CD1c-positive myeloid dendritic cell (primary cell): ENCODE measurements around the gene ZBTB16.

ENCODE experiments used
- DNase-seq: peaks from one replicate; pipeline ENCODE4 v3.0.0-alpha.2; 2016; ENCODE audit errors: extremely low spot score

The ZBTB16 gene

GRCh38 chr11:114106986-114107385, 47.5 kb downstream of the ZBTB16 start:
- DNase-seq, result no peak

- DNase-seq, result no peak
These were observed 49.1 kb downstream of the ZBTB16 start for GRCh38 chr11:114108501-114109205.

- DNase-seq, result no peak
These were observed 49.9 kb downstream of the ZBTB16 start for GRCh38 chr11:114109206-114110090.

GRCh38 chr11:114110123-114110522, 50.6 kb downstream of the ZBTB16 start:
- DNase-seq, result no peak

GRCh38 chr11:114110952-114111947, 51.7 kb downstream of the ZBTB16 start:
- DNase-seq, result peak; percentile 16

- no peak for DNase-seq
These were observed 56.0 kb downstream of the ZBTB16 start for GRCh38 chr11:114115451-114115928.

DNA sequence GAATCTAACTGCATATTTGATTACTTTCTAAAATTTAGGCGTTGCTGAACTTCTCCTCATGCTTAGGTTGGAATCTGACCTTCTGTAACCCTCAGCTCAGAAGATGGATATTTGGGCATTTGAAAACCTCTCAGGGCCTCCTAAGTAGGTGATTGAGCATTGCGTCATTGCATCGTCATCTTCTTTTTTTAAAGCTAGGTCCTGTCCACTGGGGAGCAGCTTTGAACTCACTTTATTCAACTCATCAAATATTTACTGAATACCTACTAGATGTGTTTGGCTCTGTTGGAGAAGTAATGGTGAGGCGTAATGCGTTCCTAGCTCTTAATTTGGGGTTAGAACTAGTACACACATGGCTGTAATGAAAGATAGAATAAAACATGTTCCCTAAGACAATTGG, 56.8 kb downstream of the ZBTB16 start:
- no peak for DNase-seq

DNA sequence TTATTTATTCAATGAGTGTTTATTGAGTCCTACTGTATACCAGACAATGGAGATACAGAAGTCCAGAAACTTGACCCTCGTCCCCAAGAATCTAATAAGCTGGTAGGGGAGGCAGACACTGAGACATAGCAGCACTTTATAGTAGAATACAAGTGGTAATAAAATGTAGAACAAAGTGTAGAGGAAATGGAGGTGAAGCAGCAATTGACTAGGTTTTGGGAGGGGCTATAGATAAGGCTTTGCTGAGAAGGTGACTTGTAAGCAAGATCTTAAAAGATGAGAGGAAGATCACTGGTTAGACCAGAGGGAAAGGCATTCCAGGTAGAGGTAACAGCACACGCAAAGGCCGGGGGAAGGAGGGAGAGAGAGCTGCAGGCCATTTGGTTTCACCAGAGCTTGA, 57.3 kb downstream of the ZBTB16 start:
- no peak for DNase-seq

GRCh38 chr11:114120606-114121005, 61.1 kb downstream of the ZBTB16 start:
- DNase-seq, result no peak

DNA sequence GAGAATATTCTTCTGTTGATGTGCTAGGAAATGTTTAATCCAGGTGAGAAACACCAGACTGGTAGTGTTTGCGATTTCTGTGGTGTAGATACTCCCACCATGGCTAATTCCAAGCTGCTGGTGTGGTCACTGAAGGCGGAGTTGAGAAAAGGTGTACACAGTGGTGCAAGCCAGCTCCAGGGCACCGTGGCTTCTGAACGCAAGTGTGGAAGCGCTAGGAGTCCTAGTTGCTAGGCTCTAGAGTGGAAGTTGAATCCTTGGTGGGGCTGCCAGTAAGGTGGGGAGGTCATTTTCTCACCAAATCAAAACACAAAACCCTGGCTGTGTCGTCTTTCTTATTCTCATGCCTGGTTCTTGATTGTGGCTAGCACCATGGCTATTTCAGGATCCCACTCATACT, 61.6 kb downstream of the ZBTB16 start:
- no peak for DNase-seq

DNA sequence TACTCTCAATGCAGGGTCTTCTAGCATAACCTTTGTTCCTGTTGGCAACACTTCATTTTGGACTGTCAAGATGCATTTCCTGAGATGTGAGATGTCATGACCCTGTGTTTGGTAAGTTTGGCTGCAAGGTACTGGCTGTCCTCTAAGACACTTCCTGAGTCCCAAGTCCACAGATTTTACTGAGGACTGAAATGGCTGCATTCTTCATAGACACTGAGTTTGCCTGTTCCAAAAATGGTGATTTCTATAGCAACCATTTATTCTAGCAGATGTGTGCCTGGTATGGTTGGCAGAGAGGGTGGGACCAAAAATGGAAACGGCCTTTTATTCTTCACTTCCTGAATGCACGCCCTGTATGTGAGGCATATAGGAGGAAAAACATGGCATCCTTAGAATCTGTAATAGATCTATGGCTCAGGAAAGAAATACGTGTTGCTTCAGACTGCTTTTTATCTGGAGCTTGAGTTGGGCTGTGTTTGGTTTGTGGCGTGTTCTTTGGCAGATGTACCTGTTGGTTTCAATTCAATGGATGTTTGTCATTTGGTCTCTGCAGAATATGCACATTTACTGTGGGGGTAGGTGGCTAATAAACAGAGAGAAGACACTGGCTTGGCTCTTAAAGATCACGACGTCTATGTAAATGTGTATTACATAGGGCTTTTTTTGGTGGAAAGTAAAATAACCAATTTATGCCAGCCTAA, 62.4 kb downstream of the ZBTB16 start:
- no peak for DNase-seq

DNA sequence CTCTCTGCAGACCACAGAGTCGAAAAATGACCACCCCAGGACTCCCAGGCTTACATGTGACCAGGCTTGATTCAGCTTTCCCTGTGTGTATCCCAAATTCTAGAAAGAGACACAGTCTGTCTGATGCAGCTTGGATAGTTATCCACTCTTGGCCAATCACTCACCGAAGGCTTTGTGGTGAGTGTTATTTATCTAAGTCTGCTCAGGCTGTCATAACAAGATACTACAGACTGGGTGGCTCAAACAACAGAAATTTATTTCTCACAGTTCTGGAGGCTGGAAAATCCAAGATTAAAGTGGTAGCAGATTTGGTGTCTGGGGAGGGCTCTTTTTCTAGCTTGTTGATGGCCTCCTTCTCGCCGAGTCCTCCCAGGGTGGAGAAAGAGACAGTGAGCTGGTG, 63.2 kb downstream of the ZBTB16 start:
- DNase-seq, result no peak

GRCh38 chr11:114123692-114124330, 64.3 kb downstream of the ZBTB16 start:
- DNase-seq, result no peak

- DNase-seq, result no peak
These were observed 65.2 kb downstream of the ZBTB16 start for GRCh38 chr11:114124601-114125144.

GRCh38 chr11:114125531-114125930, 66.0 kb downstream of the ZBTB16 start:
- no peak for DNase-seq

DNA sequence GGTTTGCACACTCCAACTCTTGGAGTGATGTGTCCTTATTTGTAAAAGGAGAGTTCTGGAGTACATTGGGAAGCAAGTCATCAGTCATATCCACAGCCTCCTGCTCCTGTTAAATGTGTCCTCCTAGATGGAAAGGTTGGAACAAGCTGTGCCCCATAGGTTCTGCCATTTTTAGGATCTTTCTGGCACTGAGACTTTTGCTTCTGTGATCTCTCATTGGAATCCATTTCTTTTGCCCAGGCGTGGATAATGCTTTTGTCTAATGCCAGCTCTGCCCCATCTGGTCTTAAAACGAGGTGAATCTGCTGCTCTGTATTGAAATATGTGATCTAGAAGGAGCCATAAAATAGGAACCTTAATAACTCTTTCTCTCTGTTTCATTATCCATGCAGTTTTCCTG, 66.4 kb downstream of the ZBTB16 start:
- DNase-seq, result no peak

DNA sequence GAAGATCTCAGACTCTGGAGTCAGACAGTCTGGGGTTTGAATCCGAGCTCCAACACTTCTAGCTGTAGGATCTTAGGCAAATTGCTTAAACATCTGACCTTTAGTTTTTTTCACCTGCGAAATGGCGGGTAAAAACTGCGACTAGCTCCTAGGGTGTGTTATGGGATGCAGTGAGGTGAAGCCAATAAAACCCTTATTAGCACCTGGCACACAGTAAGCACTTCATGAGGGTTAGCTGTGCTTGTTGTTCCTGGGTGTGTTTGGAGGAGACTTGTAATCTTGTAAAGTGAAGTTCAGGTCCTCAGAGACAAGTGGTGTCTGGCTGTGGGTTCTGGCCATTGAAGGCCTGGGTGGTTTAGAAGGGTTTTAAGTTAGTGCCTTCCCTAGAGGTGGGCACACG, 68.9 kb downstream of the ZBTB16 start:
- DNase-seq, result no peak

GRCh38 chr11:114129142-114129541, 69.6 kb downstream of the ZBTB16 start:
- no peak for DNase-seq

DNA sequence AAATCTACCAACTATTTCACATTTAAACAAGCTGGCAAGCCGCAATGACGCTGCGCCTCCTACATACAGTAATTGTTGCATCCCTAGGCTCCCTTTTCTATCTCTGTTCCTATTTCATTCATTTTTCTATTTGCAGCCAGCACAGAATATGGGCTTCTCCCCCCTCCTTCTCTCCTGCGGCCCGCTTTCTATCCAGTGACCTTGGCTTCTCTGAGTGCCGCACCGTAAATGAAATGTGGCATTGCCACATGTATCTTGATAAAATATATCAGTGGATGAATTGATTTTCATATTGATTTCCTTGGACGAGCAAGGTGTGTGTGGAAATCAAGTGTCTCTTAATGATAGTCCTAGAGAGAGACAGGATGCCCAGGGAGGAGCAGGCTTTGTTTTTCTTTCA, 70.2 kb downstream of the ZBTB16 start:
- no peak for DNase-seq

DNA sequence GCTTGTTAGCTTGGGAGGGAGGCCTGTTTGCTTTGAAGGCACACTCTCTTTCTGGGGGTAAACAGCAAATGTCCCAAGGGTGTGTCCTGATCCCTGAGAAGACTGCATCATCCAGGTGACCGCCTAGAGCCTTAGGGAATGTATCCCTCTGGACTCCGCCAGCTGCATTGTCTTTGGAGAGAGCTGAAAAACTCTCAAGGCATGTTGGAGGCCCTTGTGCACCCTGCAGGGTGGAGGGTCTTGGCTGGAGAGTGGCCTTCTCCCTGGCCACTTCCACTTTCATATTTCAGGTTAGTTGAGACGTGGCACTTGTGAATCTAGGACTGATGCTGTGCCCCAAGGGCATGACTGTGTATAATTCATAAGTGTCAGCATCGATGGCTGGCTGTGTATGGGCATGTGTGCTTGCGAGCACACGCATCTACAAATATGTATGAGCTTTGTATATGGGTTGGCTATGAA, 70.6 kb downstream of the ZBTB16 start:
- no peak for DNase-seq
